NCI-H1694 (cell line): ENCODE measurements around the gene FMNL2.
"Not testable (repeated sequence)": the region's sequence is repeated elsewhere in the genome, so short reads cannot be mapped to it uniquely, and the experiment has no call there.

Source experiments
- DNase-seq: peaks from one replicate; lab custom pipeline; 2025; lab: John Stamatoyannopoulos, UW

Gene FMNL2

DNA sequence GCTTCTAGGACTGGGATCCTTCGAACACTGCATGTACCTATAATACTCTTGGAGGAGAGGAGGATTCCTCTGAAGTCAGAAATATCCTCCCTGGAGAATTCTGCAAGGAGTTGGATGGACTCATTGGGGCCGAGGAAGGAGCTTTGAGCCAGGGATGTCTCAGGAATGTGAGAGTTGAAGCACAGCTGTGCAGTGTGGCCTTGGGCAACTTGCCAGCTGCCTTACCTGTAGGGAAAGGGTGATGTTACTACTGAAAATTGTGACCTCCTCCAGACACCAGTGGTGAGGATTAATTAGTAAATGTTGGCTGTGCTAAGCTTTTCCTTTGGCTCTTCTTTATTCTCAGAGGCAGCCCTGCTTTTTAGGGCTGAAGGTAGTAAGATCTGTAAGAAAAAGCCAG, 41.4 kb downstream of the FMNL2 start:
- DNase-seq = no peak

DNA sequence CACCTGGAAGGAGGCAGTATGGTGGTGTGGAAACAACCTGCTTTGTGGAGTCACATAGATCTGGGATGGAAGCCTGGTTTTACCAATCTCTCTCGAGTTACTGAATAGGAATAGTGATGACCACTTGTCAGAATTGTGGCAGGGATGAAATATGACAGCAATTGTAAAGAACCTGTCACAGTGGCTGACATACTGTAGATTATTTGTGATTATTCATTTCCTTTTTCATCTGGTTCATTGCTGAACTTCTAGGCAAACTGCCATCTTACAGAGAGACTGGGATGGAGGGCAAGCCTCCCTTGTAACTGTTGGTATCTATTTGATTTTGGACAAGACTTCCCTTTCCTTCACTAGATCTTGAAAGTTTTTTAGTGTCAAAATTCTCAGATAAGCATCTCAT, 42.0 kb downstream of the FMNL2 start:
- DNase-seq = no peak

DNA sequence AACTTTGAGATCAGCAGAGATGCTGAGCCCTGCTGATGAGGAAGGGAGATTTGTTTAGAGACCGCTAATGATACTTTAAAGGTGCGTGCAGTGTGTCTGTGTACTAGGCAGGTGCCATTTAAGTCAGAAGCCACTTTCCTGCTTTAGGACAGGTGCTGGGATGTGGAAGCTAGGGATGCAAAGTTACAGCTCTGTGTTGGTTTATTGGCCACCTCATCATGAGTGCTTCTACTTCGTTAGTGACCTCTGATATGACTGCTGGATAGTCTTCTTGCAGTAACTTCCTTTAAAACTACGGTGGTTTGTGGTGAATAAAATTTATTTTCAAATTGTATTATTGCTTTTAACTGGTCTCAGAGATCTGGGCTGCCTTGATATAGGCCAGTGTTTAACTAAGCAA, 44.1 kb downstream of the FMNL2 start:
- no peak for DNase-seq

DNA sequence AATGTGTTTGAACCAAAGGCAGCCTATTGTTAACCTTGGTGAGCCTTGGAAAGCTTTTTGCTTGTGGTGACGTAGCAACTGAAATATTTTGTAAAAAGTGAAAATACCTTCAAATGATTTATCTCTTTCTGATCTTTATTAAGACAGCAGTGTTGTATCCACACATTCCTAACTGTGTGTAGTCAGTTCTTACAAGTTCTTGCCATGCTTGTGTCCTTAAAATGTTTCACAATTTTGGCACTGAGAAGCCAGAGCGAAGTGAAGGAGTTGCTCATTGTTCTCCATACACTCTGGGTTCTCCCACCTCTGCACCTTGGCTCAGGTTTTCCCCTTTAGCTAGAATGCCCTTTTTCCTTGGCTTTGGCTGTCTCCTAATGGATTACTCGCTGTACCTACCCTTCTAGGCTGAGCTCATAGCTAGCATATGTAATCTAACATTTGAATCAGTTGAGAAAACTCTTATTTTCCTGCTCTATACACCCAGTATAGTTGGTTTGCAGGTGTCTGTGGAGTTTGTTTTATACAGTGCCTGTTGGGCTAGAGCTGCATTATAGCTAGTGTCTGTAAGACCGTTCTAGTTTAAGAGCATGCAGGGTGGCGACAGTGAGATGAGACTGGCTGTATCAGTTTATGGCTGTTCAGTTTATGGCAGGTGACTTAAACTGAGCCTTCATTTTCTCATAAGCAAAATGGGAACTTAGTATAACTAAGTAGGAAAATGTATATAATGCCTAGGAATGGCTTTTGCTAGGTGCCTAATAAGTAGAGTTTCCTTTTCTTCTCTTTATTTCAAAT, 45.5 kb downstream of the FMNL2 start:
- no peak for DNase-seq

DNA sequence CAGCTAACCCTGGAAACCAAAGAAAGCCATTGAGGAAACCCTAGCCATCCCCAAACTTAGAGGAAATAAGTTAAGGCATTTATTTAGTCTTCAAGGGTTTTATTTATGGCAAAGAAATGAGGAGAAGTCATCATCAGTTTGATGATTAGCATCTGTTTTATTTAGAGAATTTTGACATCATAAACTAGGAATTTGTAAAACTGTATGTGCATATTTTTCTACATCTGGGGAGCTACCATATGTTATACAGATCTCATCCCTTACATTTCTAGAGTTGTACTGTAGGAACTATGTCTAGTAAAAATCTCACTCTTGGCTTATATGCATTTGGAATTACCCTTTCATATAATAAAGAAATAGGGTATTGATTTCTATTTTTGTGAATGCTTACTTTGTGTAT, 48.7 kb downstream of the FMNL2 start:
- no peak for DNase-seq

DNA sequence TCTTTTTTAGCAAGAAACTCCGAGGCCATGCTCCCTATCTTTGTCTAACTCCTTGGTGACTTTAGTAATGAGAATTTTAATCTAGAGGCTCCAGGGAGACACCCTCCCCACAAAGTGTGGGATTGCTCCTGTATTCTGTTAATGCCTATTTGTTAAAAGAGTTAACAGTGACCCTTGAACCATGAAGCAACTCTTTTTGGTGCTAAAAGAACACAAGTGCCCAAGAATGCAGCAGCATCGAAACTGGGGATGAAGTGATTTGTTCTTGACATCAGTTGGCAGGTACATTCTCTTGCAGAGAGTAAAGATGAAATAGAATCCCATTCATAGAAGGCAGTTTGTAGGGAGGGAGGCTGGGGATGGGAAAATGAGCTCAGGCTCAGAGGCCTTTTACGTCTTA, 50.0 kb downstream of the FMNL2 start:
- DNase-seq = no peak

DNA sequence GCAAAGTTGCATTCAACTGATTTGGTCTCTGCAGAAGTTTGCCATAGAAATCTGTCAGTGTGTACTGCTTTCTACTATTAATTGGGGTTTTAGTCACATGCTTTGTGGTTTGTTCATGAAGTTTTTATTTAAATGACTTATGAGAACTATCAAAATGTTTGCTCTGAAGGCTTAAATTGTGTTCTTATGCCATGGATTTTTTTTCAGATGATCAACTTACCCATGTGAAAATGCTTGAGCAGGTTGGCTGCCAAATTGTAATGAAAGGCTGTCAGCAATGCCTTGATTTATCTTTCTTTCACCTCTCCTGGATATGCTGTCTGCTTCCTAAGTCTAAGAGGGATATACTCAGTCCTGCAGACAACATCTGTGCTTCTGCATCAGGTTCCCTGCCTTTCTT, 50.7 kb downstream of the FMNL2 start:
- DNase-seq = no peak

DNA sequence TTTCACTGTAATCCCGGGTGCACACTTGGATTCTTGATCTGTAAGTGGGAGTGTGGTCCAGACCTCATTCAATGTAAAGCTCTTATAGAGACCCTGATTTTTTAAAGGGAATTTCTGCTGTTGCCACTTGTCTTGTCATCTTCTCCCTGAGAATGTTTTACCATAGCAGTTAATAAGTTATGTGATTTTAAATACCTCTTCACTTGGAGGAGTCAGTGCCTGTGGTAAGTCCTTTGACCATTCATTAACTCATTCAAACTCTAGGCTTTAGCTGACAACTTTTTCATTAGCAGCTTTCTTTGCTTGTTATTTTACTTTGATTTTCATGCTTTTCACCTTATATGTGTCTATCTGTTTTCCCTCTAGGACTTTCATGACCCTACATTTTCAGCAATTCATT, 51.3 kb downstream of the FMNL2 start:
- no peak for DNase-seq

DNA sequence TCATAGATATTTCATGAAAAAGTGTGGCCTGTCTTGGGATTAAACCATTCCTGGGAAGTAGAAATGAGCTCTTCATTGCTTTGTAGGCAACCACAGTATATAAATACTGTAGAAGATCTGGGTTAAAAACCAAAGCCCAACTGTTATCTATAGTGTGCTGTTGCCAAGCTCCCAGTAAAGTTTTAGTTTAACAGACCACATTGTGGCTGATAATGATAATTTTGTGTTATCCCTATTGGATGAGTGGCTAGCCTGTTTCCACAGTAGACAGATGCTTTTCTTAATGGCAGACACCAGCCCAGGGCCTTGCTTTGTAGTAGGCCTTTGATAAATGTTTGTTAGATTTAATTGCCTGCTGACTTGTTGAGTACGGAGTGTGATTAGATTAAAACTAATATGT, 52.1 kb downstream of the FMNL2 start:
- no peak for DNase-seq

DNA sequence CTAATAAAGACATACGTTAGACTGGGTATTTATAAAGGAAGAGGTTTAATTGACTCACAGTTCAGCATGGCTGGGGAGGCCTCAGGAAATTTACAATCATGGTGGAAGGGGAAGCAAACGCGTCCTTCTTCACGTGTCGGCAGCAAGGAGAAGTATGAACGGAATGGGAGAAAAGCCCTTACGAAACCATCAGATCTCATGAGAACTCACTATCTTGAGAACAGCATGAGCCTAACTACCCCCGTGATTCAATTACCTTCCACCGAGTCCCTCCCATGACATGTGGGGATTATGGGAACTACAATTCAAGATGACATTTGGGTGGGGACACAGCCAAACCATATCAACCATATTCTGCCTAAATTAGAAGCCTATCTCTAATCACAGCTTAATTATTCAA, 53.3 kb downstream of the FMNL2 start:
- DNase-seq = not testable (repeated sequence)

DNA sequence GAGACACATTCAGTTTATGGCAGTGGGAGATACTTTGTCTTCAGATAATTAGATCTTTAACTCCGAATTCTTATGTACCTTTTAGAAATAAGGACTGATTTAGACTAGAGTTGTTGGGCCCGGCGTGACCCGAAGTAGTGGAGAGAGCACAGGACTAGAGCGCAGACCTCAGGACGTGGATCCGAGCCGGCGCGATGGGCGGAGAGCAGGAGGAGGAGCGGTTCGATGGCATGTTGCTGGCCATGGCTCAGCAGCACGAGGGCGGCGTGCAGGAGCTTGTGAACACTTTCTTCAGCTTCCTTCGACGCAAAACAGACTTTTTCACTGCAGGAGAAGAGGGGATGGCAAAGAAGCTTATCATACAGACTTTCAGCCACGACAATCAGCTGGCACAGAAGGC, 54.5 kb downstream of the FMNL2 start:
- DNase-seq = no peak

DNA sequence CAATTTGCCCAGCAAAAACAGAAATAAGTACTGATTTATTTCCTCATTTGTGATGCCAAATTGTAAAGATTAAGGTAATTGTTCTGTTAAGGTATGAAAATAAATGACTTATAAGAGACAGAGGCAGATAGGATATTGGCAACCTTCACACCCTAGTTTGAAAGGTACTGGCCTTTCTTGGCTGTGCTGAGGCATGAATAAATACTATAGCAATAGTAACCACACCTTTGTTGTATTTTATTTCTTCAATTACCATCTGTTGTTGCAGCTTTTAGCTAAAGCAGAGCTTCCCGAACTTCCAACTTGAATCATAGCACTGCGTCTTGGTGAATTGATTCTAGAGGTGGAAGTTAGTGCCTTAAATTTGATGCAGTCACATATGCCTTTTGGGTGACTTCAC, 55.9 kb downstream of the FMNL2 start:
- DNase-seq = no peak

DNA sequence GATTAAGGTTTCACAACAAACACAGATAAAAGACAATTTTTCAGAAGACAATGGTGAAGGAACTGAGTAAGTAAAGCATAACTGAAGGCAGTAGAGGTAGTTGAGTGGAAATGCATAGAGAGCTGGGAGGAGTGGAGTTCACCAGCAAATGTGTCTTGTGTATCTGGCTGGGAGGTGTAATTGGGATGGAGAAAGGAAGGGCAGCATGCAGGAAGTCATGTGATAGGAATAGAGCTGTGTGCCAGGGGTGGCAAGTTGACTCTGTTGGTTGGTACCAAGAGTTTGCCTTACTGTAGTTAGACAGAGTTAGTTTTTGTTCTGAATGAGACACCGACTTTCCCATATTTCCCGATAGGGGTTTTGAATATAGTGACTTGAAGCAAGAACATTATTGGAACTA, 56.3 kb downstream of the FMNL2 start:
- DNase-seq = no peak

DNA sequence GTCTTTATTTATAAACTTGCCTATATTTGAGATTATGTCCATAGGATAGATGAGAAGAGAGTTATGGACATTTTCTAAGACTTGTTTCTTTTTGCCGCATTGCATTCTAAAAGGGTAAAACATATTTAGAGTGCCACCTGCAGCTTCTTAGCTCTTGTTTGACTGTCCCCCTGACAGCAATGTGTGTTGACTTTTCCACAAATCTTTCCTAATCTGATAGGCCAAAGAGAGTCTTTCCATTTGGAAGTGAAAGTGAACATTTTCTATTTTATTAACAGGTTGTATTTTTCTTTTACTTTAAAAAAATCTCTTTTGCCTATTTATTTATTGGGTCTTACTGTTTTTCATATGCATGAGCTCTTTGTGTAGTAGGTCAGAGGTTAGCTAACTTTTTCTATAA, 58.4 kb downstream of the FMNL2 start:
- no peak for DNase-seq

DNA sequence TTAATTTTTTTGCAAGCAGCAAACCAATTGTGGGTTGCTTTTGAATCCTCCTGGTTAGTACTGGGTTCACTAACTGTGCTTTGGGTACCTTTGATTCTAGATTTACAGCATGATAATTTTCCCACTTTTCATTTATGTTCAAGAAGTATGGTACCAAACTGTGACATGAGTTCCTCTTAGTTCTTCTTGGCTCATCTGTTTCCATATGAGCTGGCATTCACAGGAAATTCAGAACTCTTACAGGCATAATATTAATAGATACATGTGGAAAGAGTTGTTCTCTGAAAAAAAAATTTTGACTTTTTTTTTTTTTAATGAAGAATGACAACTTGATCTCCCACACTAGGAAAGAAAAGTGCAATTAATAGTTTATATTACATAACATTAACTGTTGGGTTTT, 59.4 kb downstream of the FMNL2 start:
- DNase-seq = no peak

DNA sequence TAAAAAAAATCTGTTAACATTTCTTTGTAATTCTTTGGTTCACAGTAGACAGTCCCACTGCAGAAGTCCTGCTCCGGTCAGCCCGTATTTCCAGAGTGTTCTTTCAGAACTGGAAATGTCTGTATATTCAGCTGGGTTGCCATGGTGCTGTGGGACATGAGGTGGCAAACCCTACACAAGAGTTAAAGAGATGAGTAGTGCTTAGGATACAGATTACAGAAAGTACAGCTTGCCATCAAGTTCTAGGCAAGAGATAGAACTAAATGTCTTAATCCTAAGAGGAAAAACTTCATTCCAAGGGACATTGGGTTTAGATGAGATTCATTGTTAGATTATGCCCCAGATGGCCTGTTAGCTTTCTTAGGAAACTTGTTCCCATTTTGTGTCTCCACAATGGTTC, 60.1 kb downstream of the FMNL2 start:
- no peak for DNase-seq

DNA sequence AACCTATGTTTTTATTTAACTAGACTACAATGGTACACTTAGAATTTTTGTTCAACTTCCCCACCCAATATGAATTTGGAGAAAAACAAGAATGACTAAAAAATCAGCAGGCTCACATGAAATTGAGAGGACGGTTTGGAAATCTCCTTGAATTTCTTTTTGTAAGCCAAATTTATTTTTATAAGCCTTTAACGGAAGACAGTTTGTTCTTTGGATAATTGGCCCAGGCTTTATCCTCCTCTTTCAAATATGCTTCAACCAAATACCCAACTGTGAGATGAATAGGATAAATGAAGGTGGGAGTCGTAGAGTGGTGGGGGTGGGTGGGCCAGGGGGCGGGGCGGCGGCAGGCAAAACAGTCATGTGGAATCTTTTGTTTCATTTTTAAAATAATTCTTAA, 60.6 kb downstream of the FMNL2 start:
- DNase-seq = no peak

DNA sequence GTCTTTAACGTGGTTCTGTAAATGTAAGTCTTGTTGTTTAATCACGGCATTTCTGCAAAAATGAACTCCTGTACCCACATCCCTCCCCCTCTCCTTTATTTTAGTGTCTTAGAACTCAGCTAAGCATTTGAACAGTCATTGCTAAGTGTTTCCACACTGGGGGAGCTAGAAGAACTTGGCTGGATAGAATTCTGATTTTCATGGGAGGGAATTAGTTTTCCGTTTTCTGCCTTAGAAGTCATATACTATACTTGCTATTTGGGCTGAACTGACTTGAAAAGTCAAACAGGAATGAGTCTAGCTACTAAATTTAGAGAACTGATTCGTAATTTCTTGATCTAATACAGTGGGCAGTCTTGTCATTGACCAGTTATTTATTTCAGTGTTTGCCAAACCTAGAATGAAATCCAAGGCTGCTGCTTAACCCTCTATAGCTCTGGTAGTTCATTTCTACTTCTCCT, 61.1 kb downstream of the FMNL2 start:
- no peak for DNase-seq

DNA sequence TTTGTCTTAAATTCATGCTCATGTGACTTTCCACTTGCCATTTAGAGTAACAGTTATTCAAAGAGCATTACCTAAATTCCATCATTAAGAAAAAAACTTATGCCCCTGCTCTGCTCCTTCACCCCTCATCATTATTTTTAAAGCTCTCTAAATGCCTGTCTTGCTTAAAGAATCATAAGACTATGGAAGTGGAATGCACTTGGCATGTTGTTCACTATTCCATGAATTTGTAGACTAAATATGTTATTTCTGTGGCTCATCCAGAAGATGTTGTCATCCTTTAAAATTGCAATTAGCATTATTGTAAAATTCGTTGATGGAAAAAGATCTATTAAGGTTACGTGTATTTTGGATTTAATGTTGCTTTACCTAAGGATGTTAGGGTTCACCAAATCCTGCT, 61.8 kb downstream of the FMNL2 start:
- no peak for DNase-seq

DNA sequence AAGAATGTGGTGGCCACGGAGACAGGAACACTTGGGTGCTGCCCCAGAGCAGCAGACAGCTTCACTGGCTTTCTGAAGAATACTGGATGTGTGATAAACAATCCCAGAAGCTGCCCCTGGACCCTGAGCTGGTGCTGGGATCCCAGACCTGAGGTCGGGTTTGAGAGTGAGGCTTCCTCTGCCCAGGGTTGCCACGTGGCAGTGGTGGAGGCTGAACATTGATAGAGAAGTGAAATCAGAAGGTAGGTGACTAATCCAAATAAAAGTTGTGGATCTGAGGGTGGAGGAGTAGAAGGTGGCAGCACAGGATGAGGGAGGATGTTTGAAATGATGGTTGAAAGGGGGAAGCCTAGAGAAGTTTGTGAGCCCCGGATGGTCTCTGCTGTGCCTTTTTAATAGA, 64.0 kb downstream of the FMNL2 start:
- no peak for DNase-seq

DNA sequence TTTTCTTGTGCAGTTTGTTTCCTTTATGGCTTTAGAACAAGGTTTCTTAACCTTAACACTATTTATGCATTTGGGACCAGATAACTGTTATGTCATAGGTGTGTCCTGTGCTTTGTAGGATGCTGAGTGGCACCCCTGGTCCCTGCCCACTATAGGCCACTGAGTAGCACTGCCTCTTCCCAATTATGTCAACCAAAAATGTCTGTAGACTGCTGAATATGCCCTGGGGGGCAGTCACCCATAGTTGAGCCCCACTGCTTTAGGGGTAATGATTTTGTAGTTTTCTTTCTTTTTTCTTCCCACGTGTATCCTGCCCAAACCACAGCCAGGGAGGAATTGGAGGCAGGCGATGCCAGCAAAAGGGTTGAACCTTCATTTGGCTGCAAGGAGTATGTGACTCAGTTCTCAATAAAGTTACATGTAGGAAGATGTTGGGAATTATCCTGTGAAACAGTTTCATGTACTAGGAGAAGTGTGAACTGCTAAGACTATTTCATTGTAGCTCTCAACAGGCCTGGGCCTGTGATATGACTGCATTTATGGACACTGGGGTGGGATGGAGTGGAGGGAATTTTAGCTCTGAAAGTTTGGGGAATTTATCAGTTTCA, 65.7 kb downstream of the FMNL2 start:
- DNase-seq = no peak

DNA sequence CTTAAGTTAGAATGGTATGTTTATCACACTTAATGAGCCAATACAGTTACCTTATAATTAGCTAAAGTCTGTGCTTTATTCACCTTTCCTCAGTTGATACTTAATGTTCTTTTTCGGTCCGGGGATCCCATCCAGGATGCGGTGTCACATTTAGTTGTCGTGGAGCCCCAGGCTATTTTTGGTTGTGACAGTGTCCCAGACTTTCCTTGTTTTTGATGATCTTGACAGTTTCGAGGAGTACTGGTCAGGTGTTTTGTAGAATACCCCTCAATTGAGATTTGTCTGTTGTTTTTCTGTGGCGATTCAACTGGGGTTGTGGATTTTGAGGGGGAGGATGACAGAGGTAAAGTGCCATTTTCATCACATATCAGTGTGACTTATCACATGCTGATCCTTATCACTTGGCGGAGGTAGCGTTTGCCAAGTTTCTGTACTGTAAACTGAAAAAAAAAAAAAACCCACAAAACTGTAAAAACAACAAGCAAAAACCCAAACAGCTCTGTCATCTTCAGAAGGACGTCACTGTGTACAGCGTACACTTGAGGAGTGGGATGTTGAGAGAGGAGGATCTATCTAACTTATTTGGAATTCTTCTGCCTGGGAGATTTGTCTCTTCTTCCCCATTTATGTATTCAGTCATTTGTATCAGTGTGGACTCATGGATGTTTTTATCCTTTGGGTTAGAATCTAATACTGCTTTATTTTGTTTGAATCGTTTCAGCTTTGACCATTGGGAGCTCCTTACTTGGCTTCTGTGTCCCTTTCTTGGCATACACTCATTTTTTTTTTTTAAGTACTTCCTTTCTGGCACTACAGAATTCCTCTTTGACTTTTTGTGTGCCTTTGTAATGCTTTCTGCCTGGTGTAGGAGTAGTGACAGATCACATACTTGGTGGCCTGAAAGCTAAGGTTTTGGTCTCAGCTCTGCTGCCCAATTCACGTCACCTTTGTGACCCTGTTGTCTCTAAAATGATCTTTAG, 68.1 kb downstream of the FMNL2 start:
- DNase-seq = no peak
